Measurements from ENCODE around the gene KCND3. TPM values are rescaled to one million over a fixed set of nuclear protein-coding genes. Genes with fewer than 3 reads are reported as not detected.

Gene KCND3
- total RNA-seq, 1 experiment from 2014 or later = not detected

Other genes with a start within 250 kb of the KCND3 start
- 14.8 and 16.8 TPM in 2 replicates for gene DDX20, start 233.8 kb downstream of the KCND3 start, total RNA-seq (2022)

Measured in MCF 10A (cell line).